Thyroid gland (tissue), 4 donors: ENCODE data around the gene PRSS1. TPM values are rescaled to one million over a fixed set of nuclear protein-coding genes. Genes with fewer than 3 reads are reported as not detected.
"Not testable (repeated sequence)": the region's sequence is repeated elsewhere in the genome, so short reads cannot be mapped to it uniquely, and the experiment has no call there.

Experiments
- DNase-seq, 2 donors: peaks; one replicate each; pipeline ENCODE4 v3.0.0-alpha.2; 2019
- H3K27ac ChIP-seq, 3 donors: fragments of 200-600 bp; sonication (generic); 1 replicate in 2 of 3; 2 replicates in 1 of 3; pipeline ENCODE4 v1.5.1; 2016 to 2019; ENCODE audit warnings: mild to moderate bottlenecking in 1 of 3, moderate library complexity in 1 of 3
- H3K27me3 ChIP-seq: fragments of 200-600 bp; sonication (generic); one replicate; pipeline ENCODE4 v1.5.1; 2019
- H3K36me3 ChIP-seq, 2 donors: fragments of 200-600 bp; sonication (generic); one replicate each; pipeline ENCODE4 v1.5.1; 2016 to 2019
- H3K4me1 ChIP-seq, 2 donors: fragments of 200-600 bp; sonication (generic); one replicate each; pipeline ENCODE4 v1.5.1; 2017 to 2019
- H3K4me3 ChIP-seq, 3 donors: fragments of 200-600 bp; sonication (generic); replicated peaks in 1 of 3; 1 replicate in 2 of 3; 2 replicates in 1 of 3; pipeline ENCODE4 v1.5.1; 2016; ENCODE audit warnings: mild to moderate bottlenecking in 1 of 3
- H3K9me3 ChIP-seq: fragments of 200-600 bp; sonication (generic); one replicate; pipeline ENCODE4 v1.5.1; 2017
- CTCF ChIP-seq, 6 experiments: fragments of 200-600 bp in 3 of 6; fragments of 450-650 bp in 3 of 6; sonication (generic) in 3 of 6; IDR thresholded peaks; one replicate each; pipeline ENCODE4 v1.5.1; 2016 to 2019; ENCODE audit warnings: antibody characterized with exemption in 6 of 6, mild to moderate bottlenecking in 2 of 6, inconsistent platforms in 1 of 6, moderate library complexity in 1 of 6
- POLR2A ChIP-seq, 2 donors: fragments of 450-650 bp; IDR thresholded peaks; one replicate each; pipeline ENCODE4 v1.6.1; 2017; ENCODE audit warnings: antibody characterized with exemption in 2 of 2, mild to moderate bottlenecking in 2 of 2, moderate library complexity in 1 of 2
- WGBS, 2 donors: methylation state at CpG; one replicate each; pipeline ENCODE4 v1.1.5; 2017; 5-methylcytosine and 5-hydroxymethylcytosine counted together
- intact Hi-C: fragments of 100-400 bp; cut with DNase I; formaldehyde crosslinking; loops from one replicate; pipeline ENCODE4 v1.15.1; 2023
- total RNA-seq, 4 donors: library from RNA; depleted of rRNA; stranded (reverse); fragments of >200 nt; gene quantifications; one replicate each; pipeline ENCODE4 v1.2.3, GENCODE V29; 2016

The PRSS1 gene
- total RNA-seq, 4 donors from 2014 or later, result 1.2 TPM; not detected in 3

GRCh38 chr7:142745745-142746144, 3.5 kb upstream of the PRSS1 start:
- WGBS, 2 donors, result 77 to 83% methylated on average over 4 of the region's 4 CpGs
- Histone ChIP-seq H3K27ac (no peak overlapping the region), H3K9me3 (no peaks in the 10 kb centered on the region), H3K27me3 (no peaks in the 10 kb centered on the region), H3K4me1 (peaks cover 12 to 33% of the 10 kb centered on the region in 2 donors), H3K4me3 (no peak overlapping the region), H3K36me3 (no peaks in the 10 kb centered on the region)
- DNase-seq, result no peak
- intact Hi-C loops, result no loop called here
- TF ChIP-seq POLR2A (IDR thresholded peaks at IDR 0.05) (no peak), CTCF (IDR thresholded peaks at IDR 0.05) (no peak)

GRCh38 chr7:142746264-142746663, 3.0 kb upstream of the PRSS1 start:
- peaks cover 12 to 30% of the 10 kb centered on the region in 2 donors for H3K4me1 ChIP-seq
- H3K9me3 ChIP-seq, result no peaks in the 10 kb centered on the region
- intact Hi-C loops, result no loop called here
- no peak for TF ChIP-seq CTCF (IDR thresholded peaks at IDR 0.05)
- no peak for TF ChIP-seq POLR2A (IDR thresholded peaks at IDR 0.05)
- WGBS, 2 donors, result 80 to 91% methylated on average over 3 of the region's 3 CpGs
- DNase-seq, result no peak
- H3K36me3 ChIP-seq, result no peaks in the 10 kb centered on the region
- H3K27me3 ChIP-seq, result no peaks in the 10 kb centered on the region
- H3K27ac ChIP-seq, result no peak overlapping the region
- H3K4me3 ChIP-seq, result no peak overlapping the region

GRCh38 chr7:142748410-142748809, 862 bp upstream of the PRSS1 start:
- DNase-seq, H3K27me3 ChIP-seq, H3K36me3 ChIP-seq, H3K4me3 ChIP-seq, intact Hi-C loops, H3K9me3 ChIP-seq, H3K27ac ChIP-seq: not testable (repeated sequence)
- H3K4me1 ChIP-seq, result peaks cover 3 to 19% of the 10 kb centered on the region in 2 donors
- WGBS, 2 donors, result 94 to 100% methylated on average over 2 of the region's 2 CpGs

DNA sequence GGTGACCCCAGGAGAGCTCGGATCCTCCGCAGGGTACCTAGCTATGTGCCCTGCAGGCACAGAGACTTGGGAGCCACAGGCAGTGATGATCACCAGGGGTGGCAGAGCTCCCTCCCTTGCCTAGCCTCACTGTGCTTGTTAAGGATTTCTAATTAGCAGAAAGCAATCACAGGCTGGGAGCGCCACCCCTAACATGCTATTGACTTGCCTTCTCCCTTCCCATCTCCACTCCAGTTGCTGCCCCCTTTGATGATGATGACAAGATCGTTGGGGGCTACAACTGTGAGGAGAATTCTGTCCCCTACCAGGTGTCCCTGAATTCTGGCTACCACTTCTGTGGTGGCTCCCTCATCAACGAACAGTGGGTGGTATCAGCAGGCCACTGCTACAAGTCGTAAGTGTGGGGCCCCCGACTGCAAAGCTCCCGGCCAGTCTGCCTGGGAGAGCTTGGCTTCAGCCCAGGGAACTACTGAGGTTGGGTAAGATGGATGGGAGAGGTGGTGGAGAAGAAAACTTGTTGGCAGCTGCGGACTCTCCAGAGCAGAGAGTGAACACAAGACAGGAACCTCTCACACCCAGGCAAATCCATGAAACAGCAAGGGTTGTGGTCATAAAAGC, 1.2 kb downstream of the PRSS1 start:
- intact Hi-C loops, result no loop called here
- WGBS, 2 donors, result 53% methylated on average over 9 of the region's 9 CpGs
- no peaks in the 10 kb centered on the region for H3K9me3 ChIP-seq
- no peak for TF ChIP-seq POLR2A (IDR thresholded peaks at IDR 0.05)
- no peak for TF ChIP-seq CTCF (IDR thresholded peaks at IDR 0.05)
- peak; percentile 16 to 20 for DNase-seq
- no peak overlapping the region for H3K4me3 ChIP-seq
- H3K4me1 ChIP-seq, result peaks cover 3 to 19% of the 10 kb centered on the region in 2 donors
- no peaks in the 10 kb centered on the region for H3K27me3 ChIP-seq
- H3K27ac ChIP-seq, result no peak overlapping the region
- H3K36me3 ChIP-seq, result no peaks in the 10 kb centered on the region

GRCh38 chr7:142751526-142752175, 2.4 kb downstream of the PRSS1 start:
- H3K27ac ChIP-seq, H3K4me3 ChIP-seq, intact Hi-C loops, H3K27me3 ChIP-seq, H3K36me3 ChIP-seq, H3K9me3 ChIP-seq, DNase-seq: not testable (repeated sequence)
- H3K4me1 ChIP-seq, result peaks cover 3 to 19% of the 10 kb centered on the region in 2 donors
- 96 to 97% methylated on average over 11 to 14 of the region's 14 CpGs for WGBS, 2 donors
